Lower leg skin (tissue), 4 donors: ENCODE measurements around the gene MTRF1L. TPM values are rescaled to one million over a fixed set of nuclear protein-coding genes. Genes with fewer than 3 reads are reported as not detected.

Experiments used
- total RNA-seq, 4 donors: library from RNA; depleted of rRNA; stranded (reverse); fragments of >200 nt; gene quantifications; one replicate each; pipeline ENCODE4 v1.1.0, GENCODE V29; 2016

Gene MTRF1L
- total RNA-seq, 4 donors from 2014 or later, result 15.9 to 19.7 (median 17.6) TPM

Other genes starting within 250 kb of the MTRF1L start
- 1 to 10 TPM; 2.0 to 6.5 (median 3.7) TPM for gene FBXO5, start 19.7 kb downstream of the MTRF1L start, total RNA-seq
- gene RGS17, start 128.6 kb upstream of the MTRF1L start, total RNA-seq, result under 1 TPM in 2 of 4 donors, not detected in 2; 0.08 to 0.16 TPM